ENCODE measurements around the gene PRKAA2.

Gene PRKAA2

GRCh38 chr1:56713112-56713511 is 68.0 kb downstream of the PRKAA2 start:
- no peak for DNase-seq (ENCODE audit: low spot score)

DNA sequence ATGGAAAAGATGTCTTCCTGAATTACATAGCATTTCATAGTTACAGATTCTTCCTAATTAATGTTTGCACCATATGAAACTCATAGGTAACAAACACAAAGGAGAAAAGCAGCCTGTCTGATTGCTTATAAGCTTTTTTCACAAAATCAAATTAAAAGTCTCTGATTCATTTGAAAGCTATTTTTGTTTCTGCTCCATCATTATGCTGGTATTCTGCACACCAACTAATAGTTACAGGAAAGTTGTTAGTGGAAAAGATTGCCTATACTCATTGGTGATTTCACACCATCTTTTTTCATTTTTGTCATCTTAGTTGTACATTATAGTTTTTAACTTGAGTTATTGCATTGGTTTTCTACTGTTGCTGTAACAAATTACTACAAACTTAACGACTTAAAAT is 70.0 kb downstream of the PRKAA2 start:
- DNase-seq (ENCODE audit: low spot score): no peak

GRCh38 chr1:56719171-56719570 is 74.1 kb downstream of the PRKAA2 start:
- DNase-seq (ENCODE audit: low spot score): no peak

DNA sequence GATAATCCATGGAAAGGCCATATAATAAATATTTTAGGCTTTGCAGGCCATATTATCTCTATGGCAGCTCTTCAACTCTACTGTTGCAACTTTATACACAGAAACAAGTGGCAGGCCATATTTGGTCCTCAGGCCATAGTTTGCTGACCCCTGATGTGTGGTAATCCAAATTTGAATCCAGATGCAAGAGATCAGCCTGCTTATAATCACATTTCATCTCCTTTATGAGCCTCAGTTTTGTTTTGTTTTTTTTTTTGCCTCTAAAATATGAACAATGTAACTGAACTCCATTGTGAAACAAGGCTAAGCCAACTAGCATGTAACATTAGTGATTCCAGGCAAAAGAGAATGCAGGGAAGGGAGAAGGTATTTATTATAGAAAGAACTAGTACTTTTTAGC is 81.6 kb downstream of the PRKAA2 start:
- DNase-seq (ENCODE audit: low spot score): no peak

- DNase-seq (ENCODE audit: low spot score): no peak
Measured at GRCh38 chr1:56728964-56729363, 83.8 kb downstream of the PRKAA2 start.

- no peak for DNase-seq (ENCODE audit: low spot score)
Measured at GRCh38 chr1:56745231-56745630, 100.1 kb downstream of the PRKAA2 start.

GRCh38 chr1:56754708-56755479 is 109.8 kb downstream of the PRKAA2 start:
- no peak for DNase-seq (ENCODE audit: low spot score)

DNA sequence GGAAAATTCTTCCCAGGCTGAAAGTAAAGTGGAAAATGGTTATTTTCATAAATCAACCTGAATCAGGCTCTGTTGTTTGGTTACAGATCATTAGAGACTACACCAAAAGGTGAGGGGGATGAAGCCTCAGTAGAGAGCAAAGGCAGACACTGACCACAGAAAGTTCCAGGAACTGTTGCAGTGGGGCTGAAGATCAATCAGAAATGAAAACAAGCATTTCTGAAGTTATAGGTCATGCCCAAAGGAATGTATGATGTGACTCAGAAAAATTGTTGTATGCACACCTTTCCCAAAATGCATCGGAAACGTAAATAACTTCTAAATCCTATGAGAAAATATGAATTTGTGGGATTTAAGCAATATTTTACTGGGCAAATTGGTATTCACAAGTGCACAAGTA is 110.8 kb downstream of the PRKAA2 start:
- DNase-seq (ENCODE audit: low spot score): no peak

- DNase-seq (ENCODE audit: low spot score): peak; percentile 50
Measured at GRCh38 chr1:56758135-56758534, 113.0 kb downstream of the PRKAA2 start.

- DNase-seq (ENCODE audit: low spot score): no peak
Measured at GRCh38 chr1:56758794-56759193, 113.7 kb downstream of the PRKAA2 start.
